Ovary (tissue), 9 donors: Measurements from ENCODE around the gene AGBL4. TPM values are rescaled to one million over a fixed set of nuclear protein-coding genes. Genes with fewer than 3 reads are reported as not detected.

Experiments used
- DNase-seq, 5 donors: peaks; one replicate each; pipeline ENCODE4 v3.0.0-alpha.2; 2019 to 2020
- H3K27ac ChIP-seq, 2 donors: fragments of 200-600 bp; one replicate each; pipeline versions ENCODE4 v1.5.1 to v1.8.0; 2019 to 2022
- H3K27me3 ChIP-seq: fragments of 200-600 bp; one replicate; pipeline ENCODE4 v1.8.0; 2022
- H3K36me3 ChIP-seq: fragments of 200-600 bp; sonication (generic); one replicate; pipeline ENCODE4 v1.5.1; 2019
- H3K4me1 ChIP-seq: one replicate; pipeline ENCODE4 v1.8.1; 2013; ENCODE audit warnings: mild to moderate bottlenecking, moderate library complexity; ENCODE audit not compliant: insufficient read depth
- H3K4me3 ChIP-seq: fragments of 200-600 bp; sonication (generic); one replicate; pipeline ENCODE4 v1.5.1; 2017
- H3K9me3 ChIP-seq, 2 donors: fragments of 200-600 bp in 1 of 2; sonication (generic) in 1 of 2; one replicate each; pipeline versions ENCODE4 v1.5.1 to v1.8.1; 2013 to 2019; ENCODE audit warnings: mild to moderate bottlenecking in 1 of 2, moderate library complexity in 1 of 2
- CTCF ChIP-seq, 3 donors: fragments of 450-650 bp in 2 of 3; fragments of 200-600 bp in 1 of 3; IDR thresholded peaks; one replicate each; pipeline versions ENCODE4 v1.5.1 to v1.8.0; 2016 to 2022; ENCODE audit warnings: antibody characterized with exemption in 3 of 3, mild to moderate bottlenecking in 1 of 3
- EP300 ChIP-seq: sonication (generic); formaldehyde crosslinking; IDR thresholded peaks from one replicate; pipeline ENCODE4 v1.6.1; 2017; ENCODE audit warnings: antibody characterized with exemption
- POLR2A ChIP-seq: fragments of 450-650 bp; IDR thresholded peaks from one replicate; pipeline ENCODE4 v1.6.1; 2017; ENCODE audit warnings: antibody characterized with exemption, mild to moderate bottlenecking, moderate library complexity
- WGBS, 3 donors: extraction: QIAGEN DNeasy Blood & Tissue Kit in 1 of 3; methylation state at CpG; one replicate each; pipeline versions ENCODE4 v1.1.5 to v1.1.7; 2013 to 2017; 5-methylcytosine and 5-hydroxymethylcytosine counted together
- intact Hi-C, 4 donors: fragments of 100-400 bp; cut with DNase I; formaldehyde crosslinking; loops; one replicate each; pipeline versions ENCODE4 v1.11.0 to v1.15.1; 2022 to 2023
- polyA plus RNA-seq, 2 donors: library from polyadenylated mRNA; stranded (reverse); fragments of 200-250 nt in 1 of 2; fragments of 350-450 nt in 1 of 2; fragmentation: Illumina TruSeq in 1 of 2; extraction: RNeasy Lipid Tissue Mini Kit (QIAGEN cat#74804) in 1 of 2; gene quantifications; one replicate each; pipeline ENCODE4 v1.2.3, GENCODE V29; 2013 to 2014
- total RNA-seq, 7 donors: library from RNA; depleted of rRNA in 2 of 7; stranded (reverse); fragments of >200 nt in 2 of 7; fragmentation: NEBNext Ultra II Directional in 3 of 7; extraction: Animal tissue kit (Norgen Biotek cat#: 25700) in 3 of 7; gene quantifications; one replicate each; pipeline versions ENCODE4 v1.1.0 to v1.2.4, GENCODE V29; 2016 to 2023
- donor health status: DM: no; HTN: no; CAD: no; lungs with moderate emphysema.
- donor health status: DM: no; HTN: no; CAD: no.
- donor health status: Bipolar disorder and iron deficiency.
- donor health status: DM: yes; HTN: yes; CAD: no.
- donor health status: DM: no; HTN: no; CAD: no.
- donor health status: DM: yes; HTN: yes; CAD: no.

AGBL4 gene
- total and polyA plus RNA-seq, 9 donors, result 0.15 to 6.2 (median 0.64) TPM

- H3K27me3 ChIP-seq, result no peaks in the 10 kb centered on the region
- no peaks in the 10 kb centered on the region for H3K4me1 ChIP-seq
- H3K9me3 ChIP-seq, result no peaks in the 10 kb centered on the region
- 67 to 79% (median 75%) methylated on average over 1 of the region's 1 CpG for WGBS, 3 donors
- no peak for DNase-seq
- no peak overlapping the region for H3K4me3 ChIP-seq
- H3K36me3 ChIP-seq, result no peaks in the 10 kb centered on the region
- intact Hi-C loops, result no loop called here
- no peak overlapping the region for H3K27ac ChIP-seq
- TF ChIP-seq POLR2A (no peak), EP300 (no peak), CTCF (IDR thresholded peaks at IDR 0.05) (no peak)
Measured at GRCh38 chr1:49225464-49225863, 798.3 kb downstream of the AGBL4 start.

- no peak for TF ChIP-seq POLR2A
- no peak for TF ChIP-seq EP300
- no peak for TF ChIP-seq CTCF (IDR thresholded peaks at IDR 0.05)
- Histone ChIP-seq H3K4me1 (no peaks in the 10 kb centered on the region), H3K27me3 (no peaks in the 10 kb centered on the region), H3K36me3 (no peaks in the 10 kb centered on the region), H3K9me3 (no peaks in the 10 kb centered on the region), H3K4me3 (no peak overlapping the region), H3K27ac (no peak overlapping the region)
- 68 to 74% (median 71%) methylated on average over 4 of the region's 4 CpGs for WGBS, 3 donors
- no peak for DNase-seq
- intact Hi-C loops, result no loop called here
Measured at GRCh38 chr1:49213301-49213700, 810.5 kb downstream of the AGBL4 start.

DNA sequence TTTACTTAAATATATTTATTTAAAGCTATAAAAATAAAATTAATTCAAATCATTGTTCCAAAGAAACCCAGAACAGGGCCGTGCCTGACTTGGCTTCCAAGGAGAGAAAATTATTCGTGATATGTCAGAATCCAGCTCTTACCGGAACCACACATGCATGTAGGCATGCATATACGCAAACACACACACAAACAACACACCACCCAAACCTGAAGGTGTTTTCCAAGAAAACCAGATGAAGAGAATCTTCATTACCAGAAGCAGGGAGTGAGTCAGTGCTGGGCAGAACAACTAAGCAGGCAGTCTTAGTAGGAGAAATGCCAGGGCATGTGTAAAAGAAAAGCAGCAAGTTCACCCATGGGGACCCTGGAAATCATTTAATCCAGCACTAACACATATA is 815.0 kb downstream of the AGBL4 start:
- H3K9me3 ChIP-seq, result no peaks in the 10 kb centered on the region
- intact Hi-C loops, result no loop called here
- TF ChIP-seq EP300, result no peak
- no peak overlapping the region for H3K4me3 ChIP-seq
- WGBS, 3 donors, result 81 to 90% (median 82%) methylated on average over 4 of the region's 4 CpGs
- no peaks in the 10 kb centered on the region for H3K36me3 ChIP-seq
- H3K27ac ChIP-seq, result no peak overlapping the region
- no peak for DNase-seq
- H3K4me1 ChIP-seq, result no peaks in the 10 kb centered on the region
- H3K27me3 ChIP-seq, result no peaks in the 10 kb centered on the region

- TF ChIP-seq EP300 (no peak), POLR2A (no peak), CTCF (IDR thresholded peaks at IDR 0.05) (no peak)
- no peaks in the 10 kb centered on the region for H3K27me3 ChIP-seq
- H3K4me1 ChIP-seq, result no peaks in the 10 kb centered on the region
- H3K4me3 ChIP-seq, result no peak overlapping the region
- no peaks in the 10 kb centered on the region for H3K36me3 ChIP-seq
- H3K27ac ChIP-seq, result no peak overlapping the region
- intact Hi-C loops, result no loop called here
- WGBS, 3 donors, result 24 to 33% (median 26%) methylated on average over 1 of the region's 1 CpG
- no peak for DNase-seq
- no peaks in the 10 kb centered on the region for H3K9me3 ChIP-seq
Measured at GRCh38 chr1:49204720-49205119, 819.0 kb downstream of the AGBL4 start.

DNA sequence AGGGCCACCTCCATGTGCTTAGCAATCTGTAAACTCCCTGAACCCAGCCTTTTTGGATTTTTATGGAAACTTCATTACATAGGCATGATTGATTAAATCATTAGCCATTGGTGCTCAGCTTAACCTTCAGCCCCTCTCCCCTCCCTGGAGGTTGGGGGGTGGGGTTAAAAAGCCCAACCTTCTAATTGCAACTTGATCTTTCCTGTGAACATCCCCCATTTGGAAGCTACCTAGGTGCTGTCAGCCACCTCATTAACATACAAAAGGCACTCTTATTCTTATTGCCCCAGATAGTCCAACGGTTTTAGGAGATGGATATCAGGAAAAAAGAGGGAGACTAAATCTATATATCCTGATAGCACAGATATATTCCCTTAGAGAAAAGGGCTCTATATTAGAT is 823.0 kb downstream of the AGBL4 start:
- no peak for DNase-seq
- Histone ChIP-seq H3K27ac (no peak overlapping the region), H3K9me3 (no peaks in the 10 kb centered on the region), H3K4me1 (no peaks in the 10 kb centered on the region), H3K27me3 (no peaks in the 10 kb centered on the region), H3K36me3 (no peaks in the 10 kb centered on the region), H3K4me3 (no peak overlapping the region)
- TF ChIP-seq EP300, result no peak
- TF ChIP-seq CTCF (IDR thresholded peaks at IDR 0.05), result no peak
- TF ChIP-seq POLR2A, result no peak
- intact Hi-C loops, result no loop called here
- 22 to 41% (median 35%) methylated on average over 1 of the region's 1 CpG for WGBS, 3 donors
